Stomach (tissue), 9 donors: ENCODE data around the gene ATAD3A. TPM values are rescaled to one million over a fixed set of nuclear protein-coding genes. Genes with fewer than 3 reads are reported as not detected.

ENCODE experiments used
- DNase-seq, 2 donors: peaks; one replicate each; pipeline versions ENCODE4 v3.0.0 to v3.0.0-alpha.2; 2013 to 2019
- H3K27ac ChIP-seq, 5 donors: fragments of 200-600 bp in 4 of 5; sonication (generic) in 4 of 5; one replicate each; pipeline ENCODE4 v1.5.1; 2013 to 2019; ENCODE audit warnings: mild to moderate bottlenecking in 1 of 5, moderate library complexity in 1 of 5
- H3K27me3 ChIP-seq, 3 donors: fragments of 200-600 bp; sonication (generic); one replicate each; pipeline ENCODE4 v1.5.1; 2017 to 2019; ENCODE audit warnings: mixed run types in 1 of 3
- H3K36me3 ChIP-seq, 4 donors: fragments of 200-600 bp; sonication (generic); 1 replicate in 3 of 4; 2 replicates in 1 of 4; pipeline ENCODE4 v1.5.1; 2016 to 2019
- H3K4me1 ChIP-seq, 4 donors: fragments of 200-600 bp; sonication (generic); one replicate each; pipeline ENCODE4 v1.5.1; 2016 to 2019
- H3K4me3 ChIP-seq, 4 donors: fragments of 200-600 bp; sonication (generic) in 3 of 4; one replicate each; pipeline ENCODE4 v1.5.1; 2016 to 2019; ENCODE audit warnings: mild to moderate bottlenecking in 1 of 4
- H3K9me3 ChIP-seq, 4 donors: fragments of 200-600 bp; sonication (generic); one replicate each; pipeline ENCODE4 v1.5.1; 2016 to 2019
- EP300 ChIP-seq: sonication (generic); formaldehyde crosslinking; IDR thresholded peaks from one replicate; pipeline ENCODE4 v1.6.1; 2017; ENCODE audit warnings: antibody characterized with exemption
- POLR2A ChIP-seq, 4 donors: fragments of 450-650 bp; IDR thresholded peaks; one replicate each; pipeline ENCODE4 v1.6.1; 2016; ENCODE audit warnings: antibody characterized with exemption in 4 of 4, control low read depth in 2 of 4, mild to moderate bottlenecking in 1 of 4, moderate library complexity in 1 of 4
- POLR2AphosphoS5 ChIP-seq, 3 donors: sonication (generic); formaldehyde crosslinking; IDR thresholded peaks; one replicate each; pipeline ENCODE4 v1.6.1; 2016; ENCODE audit warnings: antibody characterized with exemption in 3 of 3
- WGBS, 5 donors: extraction: QIAGEN DNeasy Blood & Tissue Kit in 3 of 5; methylation state at CpG; one replicate each; pipeline versions ENCODE4 v1.1.5 to v1.1.7; 2013 to 2018; 5-methylcytosine and 5-hydroxymethylcytosine counted together
- intact Hi-C: fragments of 100-400 bp; cut with DNase I; formaldehyde crosslinking; loops from one replicate; pipeline ENCODE4 v1.15.1; 2023; ENCODE audit warnings: low total_unique reads
- polyA plus RNA-seq, 3 donors: library from polyadenylated mRNA; stranded (reverse); fragments of 200-250 nt; gene quantifications; one replicate each; pipeline ENCODE4 v1.2.3, GENCODE V29; 2013
- total RNA-seq, 5 donors: library from RNA; depleted of rRNA; stranded (reverse); fragments of >200 nt; gene quantifications; one replicate each; pipeline versions ENCODE4 v1.1.0 to v1.2.3, GENCODE V29; 2014 to 2016
- TF ChIP-seq, protein P1 (sequence below), 7 experiments: fragments of 450-650 bp in 4 of 7; fragments of 200-600 bp in 3 of 7; sonication (generic) in 3 of 7; IDR thresholded peaks; one replicate each; pipeline ENCODE4 v1.5.1; 2016 to 2019; ENCODE audit warnings: antibody characterized with exemption in 7 of 7, control low read depth in 2 of 7, mild to moderate bottlenecking in 1 of 7
- donor health status: healthy with polysubstance abuse.
- donor health status: Bipolar disorder and iron deficiency.
- donor health status: healthy.

ATAD3A gene
- total and polyA plus RNA-seq, 8 donors: 10.6 to 92.1 (median 18.7) TPM

DNA sequence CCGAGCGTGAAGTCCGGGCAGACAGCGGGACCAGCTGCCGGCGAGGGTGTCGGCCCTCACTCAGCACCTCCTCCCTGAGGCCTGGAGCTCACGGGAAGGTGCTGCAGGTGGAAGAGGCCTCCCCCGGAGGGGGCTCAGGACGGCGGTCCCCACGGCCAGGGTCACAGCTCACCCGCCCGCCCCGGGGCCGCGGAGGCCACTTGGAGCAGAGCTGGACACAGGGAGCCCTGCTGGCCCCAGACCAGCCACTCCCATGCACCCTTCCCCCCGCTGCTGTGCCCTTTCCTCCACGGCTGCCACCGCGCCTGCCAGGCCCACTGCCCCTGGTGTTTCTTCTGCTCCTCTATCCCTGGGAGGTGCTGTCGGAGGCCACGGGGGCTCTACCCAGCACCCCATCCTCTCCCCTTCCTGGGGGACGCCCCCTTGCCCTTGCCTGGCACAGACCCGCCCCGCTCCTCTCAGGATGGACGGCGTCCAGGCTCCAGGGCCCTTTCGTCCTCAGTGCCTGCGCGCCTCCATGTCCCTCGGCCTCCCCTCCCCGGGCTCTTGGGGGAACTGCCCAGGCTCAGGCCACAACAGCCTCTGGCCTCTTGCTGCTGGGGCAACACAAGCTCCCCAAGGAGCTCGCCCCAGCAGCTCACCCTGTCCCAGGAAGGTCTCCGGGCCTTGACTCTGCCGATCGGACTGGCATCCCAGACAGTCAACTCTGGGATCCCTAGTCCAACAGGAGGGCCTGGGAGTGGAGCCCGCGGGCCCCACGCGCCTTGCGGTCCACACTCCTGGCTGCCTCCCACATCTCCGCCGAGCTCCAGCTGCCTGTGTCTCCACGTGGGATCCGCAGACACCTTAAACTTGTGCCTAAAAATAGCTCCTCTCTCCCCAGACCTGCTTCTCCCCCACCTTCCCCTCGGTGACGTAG, 24.3 kb downstream of the ATAD3A start:
- no peak for DNase-seq
- TF ChIP-seq EP300: no peak
- TF ChIP-seq POLR2AphosphoS5 (IDR thresholded peaks at IDR 0.05): no peak
- TF ChIP-seq, protein P1, sequence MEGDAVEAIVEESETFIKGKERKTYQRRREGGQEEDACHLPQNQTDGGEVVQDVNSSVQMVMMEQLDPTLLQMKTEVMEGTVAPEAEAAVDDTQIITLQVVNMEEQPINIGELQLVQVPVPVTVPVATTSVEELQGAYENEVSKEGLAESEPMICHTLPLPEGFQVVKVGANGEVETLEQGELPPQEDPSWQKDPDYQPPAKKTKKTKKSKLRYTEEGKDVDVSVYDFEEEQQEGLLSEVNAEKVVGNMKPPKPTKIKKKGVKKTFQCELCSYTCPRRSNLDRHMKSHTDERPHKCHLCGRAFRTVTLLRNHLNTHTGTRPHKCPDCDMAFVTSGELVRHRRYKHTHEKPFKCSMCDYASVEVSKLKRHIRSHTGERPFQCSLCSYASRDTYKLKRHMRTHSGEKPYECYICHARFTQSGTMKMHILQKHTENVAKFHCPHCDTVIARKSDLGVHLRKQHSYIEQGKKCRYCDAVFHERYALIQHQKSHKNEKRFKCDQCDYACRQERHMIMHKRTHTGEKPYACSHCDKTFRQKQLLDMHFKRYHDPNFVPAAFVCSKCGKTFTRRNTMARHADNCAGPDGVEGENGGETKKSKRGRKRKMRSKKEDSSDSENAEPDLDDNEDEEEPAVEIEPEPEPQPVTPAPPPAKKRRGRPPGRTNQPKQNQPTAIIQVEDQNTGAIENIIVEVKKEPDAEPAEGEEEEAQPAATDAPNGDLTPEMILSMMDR (IDR thresholded peaks at IDR 0.05): no peak
- TF ChIP-seq POLR2A (IDR thresholded peaks at IDR 0.05): no peak
- peaks cover 0 to 8% (median 2%) of the 10 kb centered on the region in 4 donors for H3K9me3 ChIP-seq
- intact Hi-C loops: no loop called here
- no peak overlapping the region for H3K27ac ChIP-seq
- peaks cover 2 to 38% (median 21%) of the 10 kb centered on the region in 4 donors for H3K36me3 ChIP-seq
- H3K27me3 ChIP-seq: peaks cover 0 to 21% (median 5%) of the 10 kb centered on the region in 3 donors
- H3K4me1 ChIP-seq: peaks cover 8 to 32% (median 25%) of the 10 kb centered on the region in 4 donors
- 79 to 85% (median 81%) methylated on average over 28 to 48 of the region's 48 CpGs for WGBS, 5 donors
- H3K4me3 ChIP-seq: no peak overlapping the region

DNA sequence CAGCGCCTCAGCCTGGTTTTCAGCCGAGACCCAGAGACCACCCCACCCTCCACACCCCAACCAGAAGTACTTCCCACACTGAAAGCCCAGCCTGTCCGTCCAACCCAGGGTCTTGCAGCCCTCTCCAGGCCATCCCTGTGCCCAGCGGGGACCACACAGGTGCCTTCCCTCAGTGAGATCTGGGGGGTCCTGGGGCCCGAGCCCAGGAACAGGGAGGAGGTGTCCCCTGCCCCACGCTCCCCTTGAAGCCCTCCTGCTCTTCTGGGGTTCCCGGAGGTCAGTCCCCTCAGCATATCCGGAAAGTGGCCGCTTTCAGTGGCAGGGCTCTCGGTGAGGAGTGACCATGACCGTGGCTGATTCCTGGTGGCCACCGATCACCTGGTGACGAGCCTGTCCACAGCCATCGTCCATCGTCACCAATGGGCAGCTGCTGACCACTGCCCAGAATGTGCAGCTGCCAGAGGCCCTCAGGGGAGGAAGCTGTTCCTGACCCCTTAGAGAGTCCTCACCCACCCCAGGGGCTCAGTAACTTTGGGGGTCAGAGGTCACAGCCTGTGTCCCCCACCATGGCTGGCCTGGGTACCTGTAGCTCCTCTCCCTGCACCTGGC, 25.1 kb downstream of the ATAD3A start:
- peaks cover 9 to 41% (median 26%) of the 10 kb centered on the region in 4 donors for H3K36me3 ChIP-seq
- no peak overlapping the region for H3K27ac ChIP-seq
- 84 to 92% (median 90%) methylated on average over 6 to 15 of the region's 15 CpGs for WGBS, 5 donors
- peaks cover 0 to 21% (median 5%) of the 10 kb centered on the region in 3 donors for H3K27me3 ChIP-seq
- TF ChIP-seq POLR2AphosphoS5 (IDR thresholded peaks at IDR 0.05) (no peak), POLR2A (IDR thresholded peaks at IDR 0.05) (no peak), EP300 (no peak)
- TF ChIP-seq, protein P1 (IDR thresholded peaks at IDR 0.05): no peak
- no peak for DNase-seq
- intact Hi-C loops: no loop called here
- no peak overlapping the region for H3K4me3 ChIP-seq
- peaks cover 0 to under 1% (median 0%) of the 10 kb centered on the region in 4 donors for H3K9me3 ChIP-seq
- peaks cover 8 to 40% (median 27%) of the 10 kb centered on the region in 4 donors for H3K4me1 ChIP-seq

DNA sequence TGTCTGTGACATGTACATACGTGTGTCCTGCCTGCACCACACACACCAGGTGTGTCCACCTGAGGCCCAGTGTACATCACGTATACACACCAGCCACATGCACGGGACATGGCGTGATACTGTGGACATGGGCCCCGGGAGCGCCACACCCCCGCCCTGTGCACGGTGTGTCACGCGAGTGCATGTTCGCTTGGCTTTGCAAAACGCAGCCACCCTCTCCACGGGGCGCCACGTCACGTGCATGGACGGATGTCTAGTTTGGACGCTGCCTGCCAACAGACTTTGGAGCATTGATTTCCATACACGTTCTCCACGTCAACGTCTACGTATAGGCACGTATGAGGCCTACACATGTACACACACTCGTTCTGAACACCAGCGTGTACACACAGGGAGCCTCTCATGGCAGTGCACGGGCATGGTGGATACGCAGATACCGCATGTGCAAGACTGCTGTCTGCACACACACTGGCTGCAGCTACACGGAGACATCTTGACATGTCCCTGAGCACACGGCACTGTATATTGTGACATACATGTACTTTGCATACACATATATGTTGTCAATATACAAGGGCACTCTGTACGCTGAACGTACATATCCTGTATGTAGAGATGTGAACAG, 25.8 kb downstream of the ATAD3A start:
- no peak overlapping the region for H3K27ac ChIP-seq
- H3K27me3 ChIP-seq: peaks cover 0 to 21% (median 5%) of the 10 kb centered on the region in 3 donors
- WGBS, 5 donors: 92 to 95% (median 94%) methylated on average over 31 to 32 of the region's 32 CpGs
- H3K9me3 ChIP-seq: no peaks in the 10 kb centered on the region
- no peak overlapping the region for H3K4me3 ChIP-seq
- H3K4me1 ChIP-seq: peaks cover 8 to 40% (median 27%) of the 10 kb centered on the region in 4 donors
- TF ChIP-seq POLR2A (IDR thresholded peaks at IDR 0.05) (no peak), EP300 (no peak), POLR2AphosphoS5 (IDR thresholded peaks at IDR 0.05) (no peak)
- TF ChIP-seq, protein P1 (IDR thresholded peaks at IDR 0.05): no peak
- DNase-seq: no peak
- H3K36me3 ChIP-seq: peaks cover 15 to 41% (median 30%) of the 10 kb centered on the region in 4 donors
- intact Hi-C loops: no loop called here

DNA sequence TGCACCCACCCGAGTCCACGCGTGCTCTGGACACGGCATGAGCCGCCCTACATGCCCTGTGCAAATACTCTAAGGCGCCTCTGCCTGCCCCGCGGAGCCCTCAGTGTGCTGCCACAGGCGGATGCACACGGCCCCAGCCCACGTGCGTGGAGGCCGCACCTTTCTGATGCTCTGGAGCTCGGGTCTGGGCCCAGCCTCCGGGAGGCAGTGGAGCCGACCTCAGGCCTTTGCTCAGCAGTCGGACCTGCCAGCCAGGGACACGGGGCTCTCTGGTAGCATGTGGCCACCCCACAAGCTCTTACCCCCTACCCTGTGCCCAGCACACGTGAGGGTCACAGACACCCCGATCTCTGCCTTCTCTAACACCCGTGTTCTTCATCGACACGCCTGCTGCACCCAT, 26.4 kb downstream of the ATAD3A start:
- DNase-seq: no peak
- peaks cover 0 to 21% (median 5%) of the 10 kb centered on the region in 3 donors for H3K27me3 ChIP-seq
- H3K27ac ChIP-seq: no peak overlapping the region
- intact Hi-C loops: no loop called here
- peaks cover 15 to 46% (median 35%) of the 10 kb centered on the region in 4 donors for H3K36me3 ChIP-seq
- WGBS, 5 donors: 84 to 98% (median 92%) methylated on average over 10 to 23 of the region's 23 CpGs
- TF ChIP-seq POLR2A (IDR thresholded peaks at IDR 0.05): no peak
- TF ChIP-seq, protein P1 (IDR thresholded peaks at IDR 0.05): no peak
- no peak for TF ChIP-seq POLR2AphosphoS5 (IDR thresholded peaks at IDR 0.05)
- no peak for TF ChIP-seq EP300
- no peaks in the 10 kb centered on the region for H3K9me3 ChIP-seq
- H3K4me3 ChIP-seq: no peak overlapping the region
- H3K4me1 ChIP-seq: peaks cover 8 to 43% (median 31%) of the 10 kb centered on the region in 4 donors
